GM19324 (cell line): ENCODE results near the gene OLFML1.

ENCODE experiments used
- ATAC-seq: cut with Tn5 transposase; IDR thresholded peaks from one replicate; pipeline ENCODE4 v1.9.1; 2021; ENCODE audit warnings: mild to moderate bottlenecking, moderate library complexity; ENCODE audit not compliant: unreplicated experiment, low FRiP score

Gene OLFML1

DNA sequence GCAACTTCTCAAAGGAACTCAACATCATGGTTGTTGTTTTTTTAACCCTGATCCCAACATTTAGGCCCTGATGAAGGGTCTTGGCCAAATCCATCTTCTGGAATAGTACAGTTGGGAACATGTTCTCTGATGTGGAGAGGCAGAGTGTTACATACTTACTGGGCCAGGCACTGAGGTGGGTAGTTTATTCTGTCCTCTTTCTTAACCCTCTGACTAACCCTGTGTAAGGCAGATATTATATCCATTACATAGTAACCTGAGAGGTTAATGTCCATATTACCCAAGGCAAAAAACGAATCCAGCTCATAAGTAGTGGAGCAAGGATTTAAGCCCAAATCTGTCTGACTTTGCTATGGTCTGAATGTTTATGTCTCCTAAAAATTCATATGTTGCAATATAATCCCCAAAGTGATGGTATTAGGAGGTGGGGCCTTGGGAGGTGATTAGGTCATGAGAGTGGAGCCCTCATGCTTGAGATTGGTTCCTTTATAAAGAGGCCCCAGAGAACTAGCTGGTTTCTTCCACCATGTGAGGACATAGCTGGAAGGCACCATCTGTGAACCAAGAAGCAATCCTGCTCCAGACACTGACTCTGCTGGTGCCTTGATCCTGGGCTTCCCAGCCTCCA lies 44.8 kb downstream of the OLFML1 start:
- ATAC-seq = no peak

- ATAC-seq = no peak
These were observed 45.7 kb downstream of the OLFML1 start for GRCh38 chr11:7531011-7531410.

DNA sequence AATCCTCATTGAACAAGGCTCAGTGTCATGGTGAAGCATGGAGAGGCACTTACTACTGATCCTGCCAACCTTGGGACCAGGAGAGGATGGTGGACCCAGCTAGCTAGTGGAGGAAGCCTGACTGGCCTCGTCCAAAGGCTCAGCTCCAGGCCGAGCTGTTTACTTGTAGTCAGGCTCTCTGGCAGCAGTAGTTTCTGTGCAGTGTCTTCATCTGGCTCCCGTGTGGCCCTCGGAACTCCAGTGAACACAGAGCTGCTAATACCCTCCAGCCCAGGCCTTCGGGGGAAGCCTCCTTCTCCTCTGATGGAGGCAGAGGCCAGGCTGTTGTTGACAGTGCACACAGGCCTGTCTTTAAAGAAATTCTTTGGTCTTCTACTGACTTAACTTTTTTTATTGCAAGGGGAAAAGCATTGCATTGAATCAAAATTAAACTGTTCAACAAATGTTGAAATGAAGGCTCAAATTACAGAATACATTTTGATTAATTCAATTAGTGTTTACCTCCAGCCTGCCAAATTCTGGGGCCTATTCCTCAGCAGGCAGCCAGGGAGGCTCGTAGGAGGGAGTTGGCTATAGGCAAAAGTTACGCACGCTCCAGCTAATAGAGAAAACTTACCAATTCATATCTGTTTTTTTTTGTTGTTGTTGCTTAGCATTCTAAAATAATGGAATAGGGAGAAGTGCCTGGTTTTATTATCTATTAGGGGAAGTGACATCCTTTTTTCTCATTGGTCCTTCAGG lies 47.3 kb downstream of the OLFML1 start:
- ATAC-seq = no peak

DNA sequence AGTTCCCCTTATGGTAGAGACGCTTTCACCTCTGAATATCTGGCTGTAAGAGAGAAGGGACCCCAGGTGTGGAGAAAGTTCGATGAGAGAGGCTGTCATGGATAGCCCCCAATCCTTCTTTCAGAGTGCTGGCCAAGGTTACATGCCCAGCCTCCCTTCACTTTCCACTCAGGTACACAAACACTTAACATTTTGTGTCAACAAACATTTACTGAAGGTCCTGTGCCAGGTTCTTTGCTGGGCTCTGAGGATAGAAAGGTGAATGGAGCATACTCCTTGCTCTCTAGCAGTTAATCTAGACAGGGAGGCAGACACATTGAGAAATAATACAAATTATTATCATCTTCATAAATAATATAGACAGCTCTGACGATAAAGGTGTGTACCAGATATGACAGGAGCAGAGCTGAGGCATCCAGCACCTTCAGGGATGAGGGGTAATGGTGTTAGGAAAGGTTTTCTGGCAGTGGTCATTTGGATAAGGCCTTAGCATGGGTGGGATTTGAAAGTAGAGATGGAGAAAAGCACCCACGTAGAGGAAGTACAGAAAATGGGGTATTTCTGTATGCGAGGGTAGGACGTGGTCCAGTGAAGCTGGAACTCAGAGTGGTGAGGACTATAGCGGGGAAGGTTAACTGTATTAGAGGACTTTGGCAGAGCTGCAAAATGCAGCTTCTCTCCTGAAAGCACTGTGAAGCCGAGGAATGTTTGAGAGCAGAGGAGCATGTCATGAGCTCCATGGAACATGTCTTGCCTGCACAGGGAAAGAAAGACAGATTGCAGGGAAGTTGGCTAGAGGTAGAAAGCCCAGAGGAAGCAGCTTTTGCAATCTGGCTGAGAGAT lies 48.1 kb downstream of the OLFML1 start:
- ATAC-seq = no peak

DNA sequence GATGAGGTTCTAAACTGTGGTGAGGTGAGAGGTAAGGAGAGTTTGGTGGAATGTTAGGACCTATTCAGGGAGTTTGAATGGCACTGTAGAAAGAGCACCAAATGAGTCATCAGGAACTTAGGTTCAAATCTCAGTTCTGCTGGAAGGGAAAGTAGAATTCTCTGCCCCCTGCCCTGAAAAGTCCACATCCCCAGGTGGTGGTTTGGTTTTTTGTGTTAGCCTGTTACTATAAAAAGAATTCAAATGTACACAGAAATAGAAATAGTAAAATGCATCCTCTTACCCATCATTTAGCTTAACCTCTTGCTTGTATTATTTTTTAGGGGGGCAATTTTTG lies 48.7 kb downstream of the OLFML1 start:
- ATAC-seq = no peak

GRCh38 chr11:7536100-7536499 lies 50.8 kb downstream of the OLFML1 start:
- no peak for ATAC-seq

DNA sequence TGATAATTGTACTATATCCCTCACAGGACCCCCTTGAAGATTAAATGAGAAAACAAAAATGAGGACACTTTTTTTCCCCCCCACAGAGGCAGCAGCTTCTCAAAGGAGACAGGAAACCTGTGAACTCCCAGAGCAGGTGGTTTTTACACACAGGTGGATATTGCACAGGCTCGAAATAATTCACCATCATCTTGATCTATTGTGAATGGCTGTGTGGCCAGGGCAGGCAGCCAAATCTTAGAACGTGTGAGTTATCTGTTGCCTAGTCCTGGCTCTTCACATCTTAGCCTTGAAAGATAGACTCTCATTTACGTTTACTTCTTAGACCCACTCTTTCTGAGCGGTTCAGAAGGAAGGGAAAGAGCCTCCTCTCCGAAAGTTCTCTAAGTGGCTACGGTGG lies 52.0 kb downstream of the OLFML1 start:
- ATAC-seq = no peak

DNA sequence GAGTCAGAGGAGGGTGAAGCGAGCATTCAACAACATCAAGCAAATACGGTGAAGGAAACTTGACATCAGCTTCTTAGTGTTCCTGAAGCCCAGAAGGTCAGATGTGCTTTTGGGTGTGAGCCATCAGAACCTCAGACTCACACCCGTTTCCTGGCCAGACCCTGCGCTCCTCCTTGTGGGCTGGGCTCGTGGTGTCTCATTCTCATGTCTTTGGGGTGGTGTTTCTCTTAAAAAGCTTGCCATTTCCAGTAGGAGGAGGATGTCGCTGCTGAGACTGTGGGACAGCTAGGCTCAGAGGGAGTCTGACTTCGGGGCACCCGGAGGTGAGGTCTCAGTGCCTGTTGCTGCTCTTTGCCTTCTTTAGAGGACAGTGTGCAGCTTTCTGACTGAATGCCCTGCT lies 52.7 kb downstream of the OLFML1 start:
- ATAC-seq = no peak

GRCh38 chr11:7538466-7539454 lies 53.5 kb downstream of the OLFML1 start:
- ATAC-seq = no peak

- no peak for ATAC-seq
These were observed 55.7 kb downstream of the OLFML1 start for GRCh38 chr11:7540830-7541555.

DNA sequence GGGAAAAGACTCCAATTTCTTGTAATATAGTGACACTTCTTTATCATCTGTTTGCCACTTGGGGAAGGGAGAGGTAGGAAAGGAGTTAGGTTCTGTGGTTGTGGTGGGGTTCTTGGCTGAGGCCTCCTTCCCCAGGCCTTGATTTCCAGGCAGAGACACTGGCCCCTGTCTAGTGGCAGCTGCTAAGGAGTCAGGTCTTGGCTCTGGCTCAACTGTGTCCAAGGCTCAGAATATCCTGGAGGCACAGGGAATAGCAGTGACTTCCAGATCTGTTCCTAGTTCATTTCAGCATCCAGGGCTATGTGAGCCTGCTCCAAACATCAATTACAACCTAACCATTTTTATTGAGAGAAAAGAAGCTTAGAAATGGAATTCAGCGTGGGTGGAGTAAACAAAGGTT lies 58.0 kb downstream of the OLFML1 start:
- ATAC-seq = no peak

- no peak for ATAC-seq
These were observed 58.7 kb downstream of the OLFML1 start for GRCh38 chr11:7544021-7544420.

- ATAC-seq = no peak
These were observed 60.3 kb downstream of the OLFML1 start for GRCh38 chr11:7545611-7546010.

DNA sequence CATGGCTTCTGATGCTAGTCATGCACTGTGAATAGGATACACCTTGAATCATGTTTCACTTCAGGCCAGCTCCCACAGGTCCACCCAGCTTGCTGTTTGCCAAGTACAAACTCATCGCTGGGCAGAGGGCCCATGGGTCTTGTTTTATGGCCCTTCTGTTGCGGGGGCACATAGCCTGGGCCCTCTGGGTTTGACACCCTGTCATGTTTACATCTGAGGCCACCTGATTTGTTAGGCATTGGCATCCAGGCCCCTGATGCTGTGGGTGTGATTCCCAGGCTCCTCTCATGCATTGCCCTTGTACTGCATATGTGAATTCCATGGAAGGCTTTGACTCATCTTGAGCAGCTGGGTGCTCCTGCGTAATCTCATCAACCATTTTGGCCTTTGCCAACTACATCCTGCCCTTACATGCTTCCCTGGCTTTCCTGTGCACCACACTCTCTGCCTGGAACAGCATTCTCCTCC lies 61.1 kb downstream of the OLFML1 start:
- ATAC-seq = no peak

DNA sequence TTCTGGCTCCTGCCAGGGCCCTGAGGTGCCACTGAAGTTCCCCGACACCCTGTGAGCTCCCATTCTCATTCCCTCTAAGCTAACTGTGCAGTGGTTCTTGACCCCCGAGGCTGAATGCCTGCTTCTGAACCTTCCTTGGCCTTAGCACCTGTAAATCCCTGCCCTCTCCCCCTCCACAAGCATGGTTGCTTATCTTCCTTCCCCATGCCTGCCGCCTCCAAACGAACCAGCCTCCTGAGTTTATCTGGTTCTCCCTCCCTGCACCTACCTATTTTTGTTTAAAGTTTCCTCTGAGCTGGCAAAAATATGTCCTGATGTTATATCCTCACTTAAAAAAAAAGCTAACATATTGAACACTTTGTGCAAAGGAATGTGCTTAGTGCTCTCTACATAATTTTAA lies 62.4 kb downstream of the OLFML1 start:
- ATAC-seq = no peak

DNA sequence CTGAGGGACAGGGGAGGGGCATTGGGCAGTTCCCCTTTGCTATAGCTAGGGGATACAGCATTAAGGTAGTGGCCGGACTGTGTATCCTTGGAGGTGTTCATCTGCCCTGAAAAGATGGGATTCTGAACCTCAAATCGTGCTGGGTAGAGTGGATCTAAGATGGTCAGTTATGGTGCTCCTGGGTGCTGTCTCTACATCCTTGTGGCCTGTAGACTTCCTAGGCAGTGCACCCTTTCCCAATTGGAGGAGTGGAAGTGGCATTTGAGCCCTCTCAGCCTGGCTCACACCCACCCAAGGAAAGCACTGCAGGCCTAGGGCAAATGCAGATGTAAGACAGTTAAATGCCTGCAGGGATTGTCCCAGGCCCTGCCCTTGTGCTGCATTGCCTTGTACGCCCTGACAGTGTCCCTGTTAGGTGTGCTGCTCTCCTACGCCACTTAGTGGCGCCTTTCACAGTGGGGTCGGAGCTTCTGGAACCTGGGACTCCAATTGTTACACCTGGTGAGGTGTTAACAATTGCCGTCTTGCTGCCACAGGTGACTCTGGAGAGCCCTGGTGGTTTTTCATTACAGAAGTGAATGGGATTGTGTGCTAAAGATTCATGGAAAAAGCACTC lies 63.5 kb downstream of the OLFML1 start:
- peak; percentile 69 for ATAC-seq

DNA sequence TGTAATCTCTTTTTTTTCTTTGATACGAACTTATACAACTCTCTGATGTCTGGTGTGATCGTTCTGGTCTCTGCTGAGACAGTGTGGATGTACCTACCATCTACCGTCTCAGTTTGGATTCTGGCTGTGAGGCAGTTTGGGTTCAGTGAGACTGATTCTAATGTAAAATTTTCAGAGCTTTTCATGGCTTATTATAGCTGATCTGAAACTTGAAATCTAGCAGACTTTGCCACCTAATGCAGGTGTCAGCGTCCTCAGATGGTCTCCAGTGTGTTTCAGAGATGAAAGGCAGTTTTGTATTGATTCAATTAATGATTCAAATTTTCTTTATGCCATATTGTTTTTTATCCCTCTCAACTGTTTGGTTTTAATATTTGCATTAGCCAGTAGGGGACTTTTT lies 64.4 kb downstream of the OLFML1 start:
- ATAC-seq = no peak

- ATAC-seq = no peak
These were observed 66.3 kb downstream of the OLFML1 start for GRCh38 chr11:7551571-7551970.

DNA sequence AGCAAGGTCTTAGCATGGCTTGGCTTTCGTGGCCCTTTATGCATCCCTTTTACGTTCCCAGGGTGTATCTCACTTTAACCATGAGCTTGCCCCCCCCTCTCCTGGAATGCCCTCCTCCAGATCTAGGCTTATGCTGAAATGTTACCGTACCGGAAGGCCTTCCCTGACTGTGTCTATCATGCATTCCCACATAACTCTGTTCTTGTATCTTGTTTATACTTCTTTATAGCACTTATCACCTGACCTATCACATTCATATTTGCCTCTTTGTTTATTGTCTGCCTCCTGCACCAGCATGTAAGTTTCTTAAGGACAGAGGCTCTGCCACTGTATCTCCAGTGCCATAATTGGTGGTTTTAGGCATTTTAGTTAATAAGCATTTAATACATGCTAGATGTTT lies 67.4 kb downstream of the OLFML1 start:
- no peak for ATAC-seq
